GM21576 (cell line): ENCODE measurements around the gene CARD11.
"Not testable (repeated sequence)": the region's sequence is repeated elsewhere in the genome, so short reads cannot be mapped to it uniquely, and the experiment has no call there.

Experiments used
- ATAC-seq: cut with Tn5 transposase; IDR thresholded peaks from one replicate; pipeline ENCODE4 v1.9.1; 2021; ENCODE audit warnings: mild to moderate bottlenecking, moderate library complexity; ENCODE audit not compliant: unreplicated experiment

The CARD11 gene

GRCh38 chr7:3021825-3022224, 21.8 kb downstream of the CARD11 start:
- no peak for ATAC-seq

GRCh38 chr7:3021224-3021623, 22.4 kb downstream of the CARD11 start:
- not testable (repeated sequence) for ATAC-seq

GRCh38 chr7:3020416-3020815, 23.3 kb downstream of the CARD11 start:
- no peak for ATAC-seq

GRCh38 chr7:3019801-3020200, 23.9 kb downstream of the CARD11 start:
- no peak for ATAC-seq

- no peak for ATAC-seq
Observed at GRCh38 chr7:3013975-3014792, 29.5 kb downstream of the CARD11 start.

GRCh38 chr7:3011211-3011852, 32.3 kb downstream of the CARD11 start:
- no peak for ATAC-seq

GRCh38 chr7:3010161-3010560, 33.5 kb downstream of the CARD11 start:
- no peak for ATAC-seq

GRCh38 chr7:3009086-3009485, 34.6 kb downstream of the CARD11 start:
- no peak for ATAC-seq

- ATAC-seq = no peak
Observed at GRCh38 chr7:3008386-3008785, 35.3 kb downstream of the CARD11 start.

GRCh38 chr7:3007696-3008095, 36.0 kb downstream of the CARD11 start:
- ATAC-seq = no peak

- no peak for ATAC-seq
Observed at GRCh38 chr7:3005257-3005656, 38.4 kb downstream of the CARD11 start.

- ATAC-seq = no peak
Observed at GRCh38 chr7:3003936-3004335, 39.7 kb downstream of the CARD11 start.

- ATAC-seq = no peak
Observed at GRCh38 chr7:3002631-3003030, 41.0 kb downstream of the CARD11 start.

GRCh38 chr7:3000566-3000965, 43.1 kb downstream of the CARD11 start:
- ATAC-seq = no peak

- ATAC-seq = no peak
Observed at GRCh38 chr7:2999078-2999500, 44.6 kb downstream of the CARD11 start.

- ATAC-seq = no peak
Observed at GRCh38 chr7:2997014-2997413, 46.7 kb downstream of the CARD11 start.

GRCh38 chr7:2996141-2996540, 47.5 kb downstream of the CARD11 start:
- ATAC-seq = no peak

- ATAC-seq = no peak
Observed at GRCh38 chr7:2993868-2994267, 49.8 kb downstream of the CARD11 start.

- no peak for ATAC-seq
Observed at GRCh38 chr7:2993396-2993795, 50.3 kb downstream of the CARD11 start.

GRCh38 chr7:2990949-2991470, 52.7 kb downstream of the CARD11 start:
- ATAC-seq = no peak

- ATAC-seq = no peak
Observed at GRCh38 chr7:2986561-2986960, 57.1 kb downstream of the CARD11 start.

GRCh38 chr7:2985866-2986265, 57.8 kb downstream of the CARD11 start:
- no peak for ATAC-seq
